HEK293T (cell line): ENCODE results near the gene CDK12.

ENCODE experiments used
- HDGF ChIP-seq: fragments of 450-650 bp; IDR thresholded peaks from 2 replicates; pipeline ENCODE4 v1.6.1; 2017; ENCODE audit warnings: antibody characterized with exemption, borderline replicate concordance
- NFRKB ChIP-seq: fragments of 450-650 bp; IDR thresholded peaks from 2 replicates; pipeline ENCODE4 v1.6.1; 2016; ENCODE audit warnings: mild to moderate bottlenecking, moderate library complexity
- SUZ12 ChIP-seq: fragments of 450-650 bp; IDR thresholded peaks from 2 replicates; pipeline ENCODE4 v1.6.1; 2016; ENCODE audit warnings: mild to moderate bottlenecking
- TARDBP ChIP-seq: fragments of 450-650 bp; IDR thresholded peaks from 2 replicates; pipeline ENCODE4 v1.6.1; 2016

DNA sequence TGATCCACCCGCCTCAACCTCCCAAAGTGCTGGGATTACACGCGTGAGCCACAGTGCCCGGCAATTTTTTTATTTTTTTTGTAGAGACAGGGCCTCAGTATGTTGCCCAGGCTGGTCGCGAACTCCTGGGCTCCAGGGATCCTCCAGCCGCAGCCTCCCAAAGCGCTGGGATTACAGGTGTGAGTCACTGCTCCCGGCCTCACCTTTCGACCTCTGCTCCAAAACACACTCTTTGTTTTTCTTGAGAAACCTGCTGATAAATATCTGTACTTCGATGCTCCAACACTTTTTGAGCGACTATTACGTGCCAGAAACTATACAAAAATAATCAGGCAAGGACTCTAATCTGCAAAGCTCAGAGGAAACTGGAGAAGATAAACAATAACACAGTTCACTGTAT is 11.2 kb upstream of the CDK12 start:
- TF ChIP-seq NFRKB (no peak), HDGF (no peak), SUZ12 (no peak), TARDBP (no peak)
